HEK293 (cell line): Measurements from ENCODE around the gene MC2R.

ENCODE experiments used
- CTCF ChIA-PET: fragments of 350-600 bp; formaldehyde crosslinking; extraction: SDS; loops from one replicate; lab custom pipeline; 2021; ENCODE audit warnings: antibody characterized with exemption; lab: Yijun Ruan, JAX
- POLR2A ChIA-PET: fragments of 300-600 bp; formaldehyde crosslinking; extraction: SDS; loops from one replicate; lab custom pipeline; 2020; ENCODE audit warnings: antibody characterized with exemption, inconsistent platforms; lab: Yijun Ruan, JAX
- H3K27ac ChIP-seq: fragments of 200-500 bp; sonication (Bioruptor generic); 2 replicates; pipeline ENCODE4 v1.5.1; 2014; ENCODE audit warnings: low read depth, low read length, control low read depth, inconsistent platforms; ENCODE audit errors: extremely low read depth
- H3K36me3 ChIP-seq, 2 experiments: fragments of 200-500 bp in 1 of 2; sonication (Bioruptor generic) in 1 of 2; 1 replicate in 1 of 2; 2 replicates in 1 of 2; pipeline ENCODE4 v1.5.1; 2014 to 2017; ENCODE audit warnings: inconsistent platforms in 2 of 2, low read length in 2 of 2; ENCODE audit not compliant: control insufficient read depth in 2 of 2, insufficient read depth in 1 of 2
- H3K4me1 ChIP-seq: fragments of 200-500 bp; sonication (Bioruptor generic); 2 replicates; pipeline ENCODE4 v1.5.1; 2014; ENCODE audit warnings: mild to moderate bottlenecking, low read length, inconsistent platforms; ENCODE audit not compliant: control insufficient read depth, insufficient read depth
- H3K4me3 ChIP-seq: 2 replicates; pipeline ENCODE4 v1.5.1; 2011; ENCODE audit warnings: low read depth, mild to moderate bottlenecking, control low read depth, low read length, moderate library complexity
- H3K9me3 ChIP-seq: fragments of 200-500 bp; sonication (Bioruptor generic); 2 replicates; pipeline ENCODE4 v1.5.1; 2014; ENCODE audit warnings: low read depth, low read length, inconsistent platforms; ENCODE audit not compliant: control insufficient read depth, insufficient read depth
- HOXD13 ChIP-seq: sonication (generic); formaldehyde crosslinking; IDR thresholded peaks from 2 replicates; pipeline ENCODE4 v1.8.0; 2022; ENCODE audit warnings: missing genetic modification reagents, borderline replicate concordance
- KLF1 ChIP-seq: fragments of 450-650 bp; formaldehyde crosslinking; IDR thresholded peaks from 2 replicates; pipeline ENCODE4 v1.5.1; 2016; ENCODE audit warnings: missing biosample characterization, missing genetic modification characterization
- SALL2 ChIP-seq: fragments of 450-650 bp; formaldehyde crosslinking; IDR thresholded peaks from 2 replicates; pipeline ENCODE4 v1.5.0; 2017; ENCODE audit warnings: missing biosample characterization, mild to moderate bottlenecking, missing genetic modification characterization, borderline replicate concordance
- SCRT1 ChIP-seq: fragments of 450-650 bp; formaldehyde crosslinking; IDR thresholded peaks from 2 replicates; pipeline ENCODE4 v1.5.1; 2016; ENCODE audit warnings: missing biosample characterization, missing genetic modification characterization, borderline replicate concordance
- SP7 ChIP-seq: fragments of 450-650 bp; formaldehyde crosslinking; IDR thresholded peaks from 2 replicates; pipeline ENCODE4 v1.5.1; 2016; ENCODE audit warnings: missing biosample characterization, missing genetic modification characterization
- YY1 ChIP-seq: fragments of 450-650 bp; formaldehyde crosslinking; IDR thresholded peaks from 2 replicates; pipeline ENCODE4 v1.5.1; 2018; ENCODE audit warnings: missing biosample characterization, missing genetic modification characterization
- ZFHX2 ChIP-seq: fragments of 450-650 bp; formaldehyde crosslinking; conservative IDR thresholded peaks from 2 replicates; pipeline ENCODE4 v1.5.1; 2016; ENCODE audit warnings: missing biosample characterization, missing genetic modification characterization
- ZNF138 ChIP-seq: fragments of 450-650 bp; formaldehyde crosslinking; IDR thresholded peaks from 2 replicates; pipeline ENCODE4 v1.5.1; 2016; ENCODE audit warnings: missing biosample characterization, missing genetic modification characterization, borderline replicate concordance
- ZNF140 ChIP-seq: fragments of 450-650 bp; formaldehyde crosslinking; IDR thresholded peaks from 2 replicates; pipeline ENCODE4 v1.5.1; 2016; ENCODE audit warnings: missing biosample characterization, missing genetic modification characterization
- ZNF223 ChIP-seq: fragments of 450-650 bp; formaldehyde crosslinking; IDR thresholded peaks from 2 replicates; pipeline ENCODE4 v1.5.1; 2016; ENCODE audit warnings: missing biosample characterization, missing genetic modification characterization
- ZNF292 ChIP-seq: fragments of 450-650 bp; formaldehyde crosslinking; IDR thresholded peaks from 2 replicates; pipeline ENCODE4 v1.5.1; 2016; ENCODE audit warnings: low read depth, missing biosample characterization, missing genetic modification characterization, borderline replicate concordance
- ZNF302 ChIP-seq: fragments of 450-650 bp; formaldehyde crosslinking; IDR thresholded peaks from 2 replicates; pipeline ENCODE4 v1.5.1; 2016; ENCODE audit warnings: missing biosample characterization, missing genetic modification characterization, low read depth
- ZNF48 ChIP-seq: fragments of 450-650 bp; formaldehyde crosslinking; IDR thresholded peaks from 2 replicates; pipeline ENCODE4 v1.5.1; 2016; ENCODE audit warnings: missing biosample characterization, missing genetic modification characterization
- ZNF510 ChIP-seq: fragments of 450-650 bp; formaldehyde crosslinking; IDR thresholded peaks from 2 replicates; pipeline ENCODE4 v1.5.1; 2018; ENCODE audit warnings: mild to moderate bottlenecking, missing genetic modification characterization, missing biosample characterization; ENCODE audit not compliant: insufficient replicate concordance
- ZNF530 ChIP-seq: fragments of 450-650 bp; formaldehyde crosslinking; IDR thresholded peaks from 2 replicates; pipeline ENCODE4 v1.5.1; 2016; ENCODE audit warnings: low read depth, missing biosample characterization, missing genetic modification characterization
- ZNF571 ChIP-seq: fragments of 450-650 bp; formaldehyde crosslinking; IDR thresholded peaks from 2 replicates; pipeline ENCODE4 v1.5.0; 2017; ENCODE audit warnings: missing biosample characterization, missing genetic modification characterization
- ZNF768 ChIP-seq: fragments of 450-650 bp; formaldehyde crosslinking; IDR thresholded peaks from 2 replicates; pipeline ENCODE4 v1.5.1; 2018; ENCODE audit warnings: missing biosample characterization, mild to moderate bottlenecking, missing genetic modification characterization
- TF ChIP-seq, protein P1 (sequence below): fragments of 450-650 bp; formaldehyde crosslinking; IDR thresholded peaks from 2 replicates; pipeline ENCODE4 v1.5.1; 2016; ENCODE audit warnings: missing biosample characterization, missing genetic modification characterization
- TF ChIP-seq, protein P2 (sequence below): fragments of 450-650 bp; formaldehyde crosslinking; IDR thresholded peaks from 2 replicates; pipeline ENCODE4 v1.5.1; 2016; ENCODE audit warnings: missing biosample characterization, missing genetic modification characterization
- TF ChIP-seq, protein P3 (sequence below): fragments of 450-650 bp; formaldehyde crosslinking; IDR thresholded peaks from 2 replicates; pipeline ENCODE4 v1.5.1; 2017; ENCODE audit warnings: missing biosample characterization, missing genetic modification characterization
- TF ChIP-seq, protein P4 (sequence below): fragments of 450-650 bp; formaldehyde crosslinking; optimal IDR thresholded peaks from 2 replicates; pipeline ENCODE3; 2016; ENCODE audit warnings: missing biosample characterization, mild to moderate bottlenecking, missing genetic modification characterization
- TF ChIP-seq, protein P5 (sequence below): fragments of 450-650 bp; formaldehyde crosslinking; IDR thresholded peaks from 2 replicates; pipeline ENCODE4 v1.5.1; 2016; ENCODE audit warnings: missing biosample characterization, missing genetic modification characterization, borderline replicate concordance
- TF ChIP-seq, protein P6 (sequence below): fragments of 450-650 bp; formaldehyde crosslinking; IDR thresholded peaks from 2 replicates; pipeline ENCODE4 v1.5.1; 2017; ENCODE audit warnings: missing biosample characterization, missing genetic modification characterization

MC2R gene

DNA sequence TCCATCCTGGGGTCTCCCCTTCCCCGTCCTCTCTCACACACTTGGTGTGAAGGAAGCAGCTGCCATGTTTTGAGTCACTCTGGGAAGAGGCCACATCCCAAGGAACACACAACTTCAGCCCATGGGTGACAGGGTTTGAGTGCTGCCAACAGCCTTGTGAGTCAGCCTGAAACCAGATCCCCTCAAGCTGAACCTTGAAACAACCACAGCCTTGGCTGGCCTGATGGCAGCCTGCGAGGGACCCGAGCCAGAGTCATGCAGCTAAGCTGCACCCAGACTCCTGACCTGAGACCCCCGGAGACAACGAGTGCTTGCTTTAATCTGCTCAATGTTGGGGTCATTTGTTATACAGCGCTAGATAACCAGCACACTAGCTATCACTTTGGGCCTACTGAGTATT lies 19.3 kb upstream of the MC2R start:
- H3K4me1 ChIP-seq = no peaks in the 10 kb centered on the region
- CTCF ChIA-PET = interaction anchor here (1.6 kb wide), 1 partner anchor 152 kb away, joined by 4 read pairs; no protein-coding TSS in a partner anchor
- no peaks in the 10 kb centered on the region for H3K36me3 ChIP-seq
- H3K9me3 ChIP-seq = no peaks in the 10 kb centered on the region
- H3K4me3 ChIP-seq = no peak overlapping the region
- TF ChIP-seq SALL2 (tag by site-specific recombination) (no peak), SCRT1 (no peak), KLF1 (tag by site-specific recombination) (no peak), ZNF292 (tag by site-specific recombination) (no peak), ZNF138 (tag by site-specific recombination) (no peak), ZNF768 (tag by site-specific recombination) (no peak), ZNF223 (tag by site-specific recombination) (no peak), ZFHX2 (tag by site-specific recombination) (no peak), HOXD13 (CRISPR knock-in tag) (no peak), ZNF140 (tag by site-specific recombination) (no peak), SP7 (no peak)
- TF ChIP-seq, protein P1, sequence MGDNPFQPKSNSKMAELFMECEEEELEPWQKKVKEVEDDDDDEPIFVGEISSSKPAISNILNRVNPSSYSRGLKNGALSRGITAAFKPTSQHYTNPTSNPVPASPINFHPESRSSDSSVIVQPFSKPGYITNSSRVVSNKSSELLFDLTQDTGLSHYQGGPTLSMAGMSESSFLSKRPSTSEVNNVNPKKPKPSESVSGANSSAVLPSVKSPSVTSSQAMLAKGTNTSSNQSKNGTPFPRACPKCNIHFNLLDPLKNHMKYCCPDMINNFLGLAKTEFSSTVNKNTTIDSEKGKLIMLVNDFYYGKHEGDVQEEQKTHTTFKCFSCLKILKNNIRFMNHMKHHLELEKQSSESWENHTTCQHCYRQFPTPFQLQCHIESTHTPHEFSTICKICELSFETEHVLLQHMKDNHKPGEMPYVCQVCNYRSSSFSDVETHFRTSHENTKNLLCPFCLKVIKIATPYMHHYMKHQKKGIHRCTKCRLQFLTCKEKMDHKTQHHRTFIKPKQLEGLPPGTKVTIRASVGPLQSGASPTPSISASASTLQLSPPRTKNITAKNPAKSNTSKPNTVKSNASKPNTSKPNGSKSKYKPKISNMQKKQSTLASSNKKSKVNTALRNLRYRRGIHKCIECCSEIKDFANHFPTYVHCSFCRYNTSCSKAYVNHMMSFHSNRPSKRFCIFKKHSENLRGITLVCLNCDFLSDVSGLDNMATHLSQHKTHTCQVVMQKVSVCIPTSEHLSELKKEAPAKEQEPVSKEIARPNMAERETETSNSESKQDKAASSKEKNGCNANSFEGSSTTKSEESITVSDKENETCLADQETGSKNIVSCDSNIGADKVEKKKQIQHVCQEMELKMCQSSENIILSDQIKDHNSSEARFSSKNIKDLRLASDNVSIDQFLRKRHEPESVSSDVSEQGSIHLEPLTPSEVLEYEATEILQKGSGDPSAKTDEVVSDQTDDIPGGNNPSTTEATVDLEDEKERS (tag by site-specific recombination) = no peak
- no peak overlapping the region for H3K27ac ChIP-seq
- POLR2A ChIA-PET = no interaction called here

DNA sequence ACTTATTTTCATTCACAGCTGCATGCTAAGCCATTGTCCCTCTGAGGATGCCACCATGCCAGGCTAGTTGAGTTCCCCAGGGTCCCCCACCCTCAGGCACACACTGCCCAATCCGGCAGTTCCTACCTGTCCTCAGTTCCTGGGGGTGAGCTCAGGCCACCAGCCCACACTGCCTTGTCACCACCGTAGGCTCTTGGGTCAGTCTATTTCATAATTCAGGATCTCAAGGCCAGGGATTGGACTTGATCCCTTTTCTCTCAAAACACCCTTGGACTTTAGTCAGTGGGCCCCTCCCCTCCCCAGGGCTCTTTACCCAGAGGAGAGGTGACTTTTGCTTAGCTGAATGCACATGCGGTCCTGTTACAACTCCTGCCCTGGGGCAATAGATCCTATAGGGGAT lies 18.7 kb upstream of the MC2R start:
- H3K4me1 ChIP-seq = no peaks in the 10 kb centered on the region
- H3K9me3 ChIP-seq = peaks cover 3% of the 10 kb centered on the region
- TF ChIP-seq ZNF530 (no peak), ZNF48 (tag by site-specific recombination) (no peak), ZNF571 (tag by site-specific recombination) (no peak)
- TF ChIP-seq, protein P2, sequence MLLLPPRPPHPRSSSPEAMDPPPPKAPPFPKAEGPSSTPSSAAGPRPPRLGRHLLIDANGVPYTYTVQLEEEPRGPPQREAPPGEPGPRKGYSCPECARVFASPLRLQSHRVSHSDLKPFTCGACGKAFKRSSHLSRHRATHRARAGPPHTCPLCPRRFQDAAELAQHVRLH = no peak
- TF ChIP-seq, protein P3, sequence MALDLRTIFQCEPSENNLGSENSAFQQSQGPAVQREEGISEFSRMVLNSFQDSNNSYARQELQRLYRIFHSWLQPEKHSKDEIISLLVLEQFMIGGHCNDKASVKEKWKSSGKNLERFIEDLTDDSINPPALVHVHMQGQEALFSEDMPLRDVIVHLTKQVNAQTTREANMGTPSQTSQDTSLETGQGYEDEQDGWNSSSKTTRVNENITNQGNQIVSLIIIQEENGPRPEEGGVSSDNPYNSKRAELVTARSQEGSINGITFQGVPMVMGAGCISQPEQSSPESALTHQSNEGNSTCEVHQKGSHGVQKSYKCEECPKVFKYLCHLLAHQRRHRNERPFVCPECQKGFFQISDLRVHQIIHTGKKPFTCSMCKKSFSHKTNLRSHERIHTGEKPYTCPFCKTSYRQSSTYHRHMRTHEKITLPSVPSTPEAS (tag by site-specific recombination) = no peak
- ChIA-PET CTCF (interaction anchor here (1.6 kb wide), 1 partner anchor 153 kb away, joined by 4 read pairs; no protein-coding TSS in a partner anchor), POLR2A (no interaction called here)
- no peak overlapping the region for H3K27ac ChIP-seq
- H3K36me3 ChIP-seq = no peaks in the 10 kb centered on the region
- no peak overlapping the region for H3K4me3 ChIP-seq

DNA sequence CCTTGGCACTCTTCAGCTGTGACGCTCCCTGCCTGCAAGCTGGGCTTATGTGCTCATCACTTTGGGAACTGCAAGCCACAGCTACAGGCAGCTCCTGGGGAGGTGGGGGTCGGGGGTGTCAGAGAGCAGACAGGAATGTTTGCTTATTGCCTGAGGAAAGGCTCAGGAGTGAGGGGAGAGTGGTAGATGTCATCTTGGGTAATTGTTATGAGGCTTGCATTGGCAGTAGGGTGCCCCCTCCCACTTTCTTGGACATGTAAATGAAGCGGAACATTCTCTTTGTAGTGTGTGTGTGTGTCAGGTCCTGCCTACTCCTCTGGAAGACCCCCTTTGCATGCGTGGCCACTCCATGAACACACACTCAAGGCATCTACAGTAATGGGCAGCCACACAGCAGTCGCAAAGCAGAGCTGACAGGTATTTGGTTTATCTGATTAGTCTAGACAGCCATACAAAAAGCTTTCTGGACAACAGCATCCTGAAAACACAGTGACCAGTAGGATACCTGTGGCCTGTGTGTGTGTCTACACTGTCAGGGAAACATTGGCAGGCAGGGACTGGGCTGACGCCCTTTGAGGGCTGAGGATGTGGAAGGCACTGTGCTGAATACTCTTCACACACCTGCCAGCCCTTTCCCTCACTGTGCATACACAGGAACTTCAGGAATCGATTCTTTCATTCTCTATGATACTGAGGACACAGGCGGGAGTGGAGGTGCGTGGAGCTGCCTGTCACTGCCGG lies 17.1 kb upstream of the MC2R start:
- POLR2A ChIA-PET = no interaction called here
- peaks cover 3% of the 10 kb centered on the region for H3K9me3 ChIP-seq
- no peaks in the 10 kb centered on the region for H3K4me1 ChIP-seq
- no peak overlapping the region for H3K27ac ChIP-seq
- CTCF ChIA-PET = no interaction called here
- no peaks in the 10 kb centered on the region for H3K36me3 ChIP-seq
- H3K4me3 ChIP-seq = no peak overlapping the region
- TF ChIP-seq, protein P4, sequence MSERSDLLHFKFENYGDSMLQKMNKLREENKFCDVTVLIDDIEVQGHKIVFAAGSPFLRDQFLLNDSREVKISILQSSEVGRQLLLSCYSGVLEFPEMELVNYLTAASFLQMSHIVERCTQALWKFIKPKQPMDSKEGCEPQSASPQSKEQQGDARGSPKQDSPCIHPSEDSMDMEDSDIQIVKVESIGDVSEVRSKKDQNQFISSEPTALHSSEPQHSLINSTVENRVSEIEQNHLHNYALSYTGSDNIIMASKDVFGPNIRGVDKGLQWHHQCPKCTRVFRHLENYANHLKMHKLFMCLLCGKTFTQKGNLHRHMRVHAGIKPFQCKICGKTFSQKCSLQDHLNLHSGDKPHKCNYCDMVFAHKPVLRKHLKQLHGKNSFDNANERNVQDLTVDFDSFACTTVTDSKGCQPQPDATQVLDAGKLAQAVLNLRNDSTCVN = no peak
- TF ChIP-seq, protein P5, sequence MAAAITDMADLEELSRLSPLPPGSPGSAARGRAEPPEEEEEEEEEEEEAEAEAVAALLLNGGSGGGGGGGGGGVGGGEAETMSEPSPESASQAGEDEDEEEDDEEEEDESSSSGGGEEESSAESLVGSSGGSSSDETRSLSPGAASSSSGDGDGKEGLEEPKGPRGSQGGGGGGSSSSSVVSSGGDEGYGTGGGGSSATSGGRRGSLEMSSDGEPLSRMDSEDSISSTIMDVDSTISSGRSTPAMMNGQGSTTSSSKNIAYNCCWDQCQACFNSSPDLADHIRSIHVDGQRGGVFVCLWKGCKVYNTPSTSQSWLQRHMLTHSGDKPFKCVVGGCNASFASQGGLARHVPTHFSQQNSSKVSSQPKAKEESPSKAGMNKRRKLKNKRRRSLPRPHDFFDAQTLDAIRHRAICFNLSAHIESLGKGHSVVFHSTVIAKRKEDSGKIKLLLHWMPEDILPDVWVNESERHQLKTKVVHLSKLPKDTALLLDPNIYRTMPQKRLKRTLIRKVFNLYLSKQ (tag by site-specific recombination) = no peak
- no peak for TF ChIP-seq ZNF510 (tag by site-specific recombination)
- TF ChIP-seq YY1 (tag by site-specific recombination) = no peak
- no peak for TF ChIP-seq ZNF302
- no peak for TF ChIP-seq SP7
- no peak for TF ChIP-seq ZNF48 (tag by site-specific recombination)
- TF ChIP-seq, protein P6, sequence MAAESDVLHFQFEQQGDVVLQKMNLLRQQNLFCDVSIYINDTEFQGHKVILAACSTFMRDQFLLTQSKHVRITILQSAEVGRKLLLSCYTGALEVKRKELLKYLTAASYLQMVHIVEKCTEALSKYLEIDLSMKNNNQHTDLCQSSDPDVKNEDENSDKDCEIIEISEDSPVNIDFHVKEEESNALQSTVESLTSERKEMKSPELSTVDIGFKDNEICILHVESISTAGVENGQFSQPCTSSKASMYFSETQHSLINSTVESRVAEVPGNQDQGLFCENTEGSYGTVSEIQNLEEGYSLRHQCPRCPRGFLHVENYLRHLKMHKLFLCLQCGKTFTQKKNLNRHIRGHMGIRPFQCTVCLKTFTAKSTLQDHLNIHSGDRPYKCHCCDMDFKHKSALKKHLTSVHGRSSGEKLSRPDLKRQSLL (tag by site-specific recombination) = no peak
